HEK293 (cell line): ENCODE measurements around the gene ARF5.

Experiments used
- CTCF ChIA-PET: fragments of 350-600 bp; formaldehyde crosslinking; extraction: SDS; loops from one replicate; lab custom pipeline; 2021; ENCODE audit warnings: antibody characterized with exemption; lab: Yijun Ruan, JAX
- POLR2A ChIA-PET: fragments of 300-600 bp; formaldehyde crosslinking; extraction: SDS; loops from one replicate; lab custom pipeline; 2020; ENCODE audit warnings: antibody characterized with exemption, inconsistent platforms; lab: Yijun Ruan, JAX
- H3K27ac ChIP-seq: fragments of 200-500 bp; sonication (Bioruptor generic); 2 replicates; pipeline ENCODE4 v1.5.1; 2014; ENCODE audit warnings: low read depth, low read length, control low read depth, inconsistent platforms; ENCODE audit errors: extremely low read depth
- H3K36me3 ChIP-seq, 2 experiments: fragments of 200-500 bp in 1 of 2; sonication (Bioruptor generic) in 1 of 2; 1 replicate in 1 of 2; 2 replicates in 1 of 2; pipeline ENCODE4 v1.5.1; 2014 to 2017; ENCODE audit warnings: inconsistent platforms in 2 of 2, low read length in 2 of 2; ENCODE audit not compliant: control insufficient read depth in 2 of 2, insufficient read depth in 1 of 2
- H3K4me1 ChIP-seq: fragments of 200-500 bp; sonication (Bioruptor generic); 2 replicates; pipeline ENCODE4 v1.5.1; 2014; ENCODE audit warnings: mild to moderate bottlenecking, low read length, inconsistent platforms; ENCODE audit not compliant: control insufficient read depth, insufficient read depth
- H3K4me3 ChIP-seq: 2 replicates; pipeline ENCODE4 v1.5.1; 2011; ENCODE audit warnings: low read depth, mild to moderate bottlenecking, control low read depth, low read length, moderate library complexity
- H3K9me3 ChIP-seq: fragments of 200-500 bp; sonication (Bioruptor generic); 2 replicates; pipeline ENCODE4 v1.5.1; 2014; ENCODE audit warnings: low read depth, low read length, inconsistent platforms; ENCODE audit not compliant: control insufficient read depth, insufficient read depth
- CTCF ChIP-seq: fragments of 450-650 bp; formaldehyde crosslinking; IDR thresholded peaks from 2 replicates; pipeline ENCODE4 v1.5.1; 2016; ENCODE audit warnings: missing biosample characterization, missing genetic modification characterization
- KLF10 ChIP-seq: fragments of 450-650 bp; IDR thresholded peaks from 2 replicates; pipeline ENCODE4 v1.5.1; 2018; ENCODE audit warnings: missing biosample characterization, mild to moderate bottlenecking, missing genetic modification characterization
- KLF16 ChIP-seq: fragments of 450-650 bp; formaldehyde crosslinking; IDR thresholded peaks from 2 replicates; pipeline ENCODE4 v1.5.1; 2017; ENCODE audit warnings: missing biosample characterization, missing genetic modification characterization
- PBX3 ChIP-seq: sonication (generic); formaldehyde crosslinking; IDR thresholded peaks from 2 replicates; pipeline ENCODE4 v1.8.1; 2022; ENCODE audit warnings: mild to moderate bottlenecking, moderate library complexity, missing genetic modification reagents
- TRIM28 ChIP-seq: IDR thresholded peaks from 2 replicates; pipeline ENCODE4 v1.6.1; 2011; ENCODE audit warnings: low read length, control low read depth, borderline replicate concordance
- ZFP3 ChIP-seq: fragments of 450-650 bp; formaldehyde crosslinking; IDR thresholded peaks from 2 replicates; pipeline ENCODE4 v1.5.1; 2016; ENCODE audit warnings: low read depth, missing biosample characterization, missing genetic modification characterization
- ZNF121 ChIP-seq: fragments of 450-650 bp; formaldehyde crosslinking; IDR thresholded peaks from 2 replicates; pipeline ENCODE4 v1.5.1; 2016; ENCODE audit warnings: missing biosample characterization, missing genetic modification characterization
- ZNF16 ChIP-seq: fragments of 450-650 bp; formaldehyde crosslinking; IDR thresholded peaks from 2 replicates; pipeline ENCODE4 v1.5.1; 2016; ENCODE audit warnings: low read depth, missing biosample characterization, missing genetic modification characterization
- ZNF202 ChIP-seq: fragments of 450-650 bp; formaldehyde crosslinking; IDR thresholded peaks from 2 replicates; pipeline ENCODE4 v1.5.1; 2016; ENCODE audit warnings: missing biosample characterization, missing genetic modification characterization, borderline replicate concordance
- ZNF280C ChIP-seq: fragments of 450-650 bp; formaldehyde crosslinking; IDR thresholded peaks from 2 replicates; pipeline ENCODE4 v1.5.1; 2016; ENCODE audit warnings: missing biosample characterization, missing genetic modification characterization
- ZNF518A ChIP-seq: fragments of 450-650 bp; formaldehyde crosslinking; conservative IDR thresholded peaks from 2 replicates; pipeline ENCODE4 v1.5.1; 2016; ENCODE audit warnings: low read depth, missing biosample characterization, missing genetic modification characterization
- ZNF560 ChIP-seq: fragments of 450-650 bp; formaldehyde crosslinking; IDR thresholded peaks from 2 replicates; pipeline ENCODE4 v1.5.1; 2017; ENCODE audit warnings: missing biosample characterization, missing genetic modification characterization, borderline replicate concordance

The ARF5 gene

GRCh38 chr7:127632276-127632910 lies 44.2 kb downstream of the ARF5 start (continued):
- TF ChIP-seq ZNF121 (tag by site-specific recombination) = no peak
- TF ChIP-seq CTCF (tag by site-specific recombination) = no peak
- TF ChIP-seq, all 188 proteins: peak for 0

- H3K36me3 ChIP-seq = no peaks in the 10 kb centered on the region
- H3K27ac ChIP-seq = no peak overlapping the region
- no peak overlapping the region for H3K4me3 ChIP-seq
- no peaks in the 10 kb centered on the region for H3K9me3 ChIP-seq
- ChIA-PET CTCF (interaction anchor here (0.9 kb wide), 1 partner anchor 9 kb away, joined by 3 read pairs; no protein-coding TSS in a partner anchor), POLR2A (no interaction called here)
- H3K4me1 ChIP-seq = no peaks in the 10 kb centered on the region
- TF ChIP-seq TRIM28 = no peak
- TF ChIP-seq KLF16 = no peak
- no peak for TF ChIP-seq ZNF280C
- TF ChIP-seq PBX3 (CRISPR knock-in tag) = no peak
- no peak for TF ChIP-seq ZFP3 (tag by site-specific recombination)
- no peak for TF ChIP-seq ZNF16 (tag by site-specific recombination)
- TF ChIP-seq ZNF560 (tag by site-specific recombination) = no peak
- TF ChIP-seq KLF10 (tag by site-specific recombination) = no peak
- no peak for TF ChIP-seq ZNF202 (tag by site-specific recombination)
- no peak for TF ChIP-seq ZNF518A
Measured at GRCh38 chr7:127635659-127636285, 47.6 kb downstream of the ARF5 start.
